GM19099 (cell line): ENCODE results near the gene TNFRSF18.

ENCODE experiments used
- POLR2A ChIP-seq: IDR thresholded peaks from 3 replicates; pipeline ENCODE4 v1.6.1; 2011; ENCODE audit warnings: low read depth; ENCODE audit not compliant: insufficient read length; ENCODE audit errors: extremely low read depth

TNFRSF18 gene

GRCh38 chr1:1199961-1200875 lies 6.2 kb downstream of the TNFRSF18 start:
- TF ChIP-seq POLR2A = peak; percentile 22

DNA sequence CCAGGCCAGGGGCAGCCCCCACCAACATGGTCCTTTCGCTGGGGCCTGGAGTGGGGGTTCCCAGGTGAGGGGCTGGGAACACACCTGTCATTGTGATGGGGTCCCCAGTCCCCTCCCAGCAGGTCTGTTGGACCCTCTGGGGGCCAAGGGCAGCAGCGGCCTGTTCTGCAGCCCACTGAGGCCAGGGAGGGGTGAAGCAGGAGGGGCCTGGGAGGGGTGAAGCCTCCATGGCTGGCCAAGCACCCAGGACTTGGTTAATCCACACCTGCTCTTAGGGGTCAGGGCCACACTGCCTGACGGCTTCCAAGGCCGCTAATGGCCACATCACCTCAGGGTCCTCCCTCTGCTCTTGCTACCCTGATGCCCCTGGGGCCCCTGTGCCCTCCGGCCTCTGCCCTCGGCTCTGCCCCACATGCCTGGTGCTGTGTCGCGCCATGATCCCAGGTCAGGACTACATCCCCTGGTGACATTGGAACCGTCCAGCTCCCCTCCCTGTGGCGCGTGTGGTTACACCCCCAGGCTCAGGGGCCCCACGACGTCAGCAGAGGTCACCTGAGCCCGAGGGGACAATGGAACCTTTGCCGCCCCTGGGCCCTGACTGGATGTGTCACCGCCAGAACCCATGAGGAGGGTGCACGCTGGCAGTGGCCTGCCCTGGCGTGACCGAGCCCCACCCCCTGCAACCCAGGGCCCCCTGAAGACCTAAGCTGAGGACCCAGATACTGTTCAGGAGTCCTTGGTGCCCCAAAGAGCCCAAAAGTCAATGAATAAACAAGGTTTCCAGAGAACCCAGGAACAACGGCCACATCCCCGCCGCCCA lies 7.0 kb downstream of the TNFRSF18 start:
- no peak for TF ChIP-seq POLR2A

DNA sequence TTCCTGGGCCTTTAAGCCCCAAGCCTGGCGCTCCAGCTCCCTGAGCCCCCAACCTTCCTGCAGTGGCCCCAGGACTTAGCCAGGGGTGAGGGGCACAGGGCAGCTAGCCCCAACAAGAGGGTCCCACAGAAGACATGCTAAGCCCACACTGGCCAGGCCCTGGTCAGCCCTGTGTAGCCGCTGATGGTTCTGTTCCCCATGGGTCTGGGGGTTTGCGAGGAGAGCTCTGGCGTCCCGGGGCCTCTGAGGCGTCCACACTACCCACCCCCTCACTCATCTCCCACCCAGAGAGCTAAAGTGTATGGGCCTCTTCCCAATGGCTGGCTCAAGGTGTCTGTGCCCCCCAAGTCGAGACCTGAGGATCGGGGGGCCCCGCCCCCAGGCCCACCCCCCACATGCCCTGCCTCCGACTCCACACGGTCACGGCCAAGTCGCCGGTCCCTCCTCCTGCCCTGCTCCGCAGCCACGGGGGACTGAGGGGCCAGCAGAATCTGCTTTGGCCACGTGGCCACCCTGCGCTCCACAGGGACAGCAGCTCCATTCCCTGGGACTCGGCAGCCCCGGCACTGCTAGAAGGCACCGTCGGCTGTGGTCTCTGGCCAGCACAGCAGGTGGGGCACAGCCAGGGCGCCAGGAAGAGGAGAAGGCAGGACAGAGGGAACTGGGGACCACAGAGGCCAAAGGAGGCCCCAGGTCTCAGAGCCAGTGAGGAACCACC lies 7.8 kb downstream of the TNFRSF18 start:
- no peak for TF ChIP-seq POLR2A

- no peak for TF ChIP-seq POLR2A
These were observed 8.6 kb downstream of the TNFRSF18 start for GRCh38 chr1:1197551-1198422.

DNA sequence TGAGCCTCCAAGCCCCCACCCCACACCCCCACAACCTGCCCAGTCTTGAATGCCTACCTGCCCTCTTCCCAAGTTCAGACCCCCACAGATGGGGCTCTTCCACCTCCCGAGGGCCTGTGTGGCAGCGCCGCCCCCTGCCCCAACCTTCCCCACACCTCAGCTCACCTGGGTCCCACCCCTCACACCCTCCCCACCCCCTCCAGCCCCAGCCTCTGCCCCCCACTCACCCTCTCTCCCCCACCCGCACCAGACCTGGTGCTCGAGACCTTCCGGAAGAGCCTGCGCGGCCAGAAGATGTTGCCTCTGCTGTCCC lies 9.2 kb downstream of the TNFRSF18 start:
- TF ChIP-seq POLR2A = no peak

- TF ChIP-seq POLR2A = no peak
These were observed 9.8 kb downstream of the TNFRSF18 start for GRCh38 chr1:1196431-1197187.

- TF ChIP-seq POLR2A = no peak
These were observed 11.7 kb downstream of the TNFRSF18 start for GRCh38 chr1:1194723-1195122.

DNA sequence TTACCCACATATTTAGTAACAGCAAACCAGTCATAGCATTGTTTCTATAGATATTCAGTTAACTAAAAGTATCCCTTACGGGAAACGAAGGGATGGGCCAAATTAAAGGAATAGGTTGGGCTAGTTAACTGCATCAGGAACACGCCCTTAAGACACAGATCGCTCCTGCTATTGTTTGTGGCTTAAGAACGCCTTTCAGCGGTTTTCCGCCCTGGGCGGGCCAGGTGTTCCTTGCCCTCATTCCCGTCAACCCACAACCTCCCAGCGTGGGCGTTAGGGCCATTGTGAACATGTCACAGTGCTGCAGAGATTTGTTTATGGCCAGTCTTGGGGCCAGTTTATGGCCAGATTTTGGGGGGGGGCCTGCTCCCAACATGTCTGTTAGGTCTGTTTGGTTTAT lies 14.7 kb downstream of the TNFRSF18 start:
- no peak for TF ChIP-seq POLR2A

- TF ChIP-seq POLR2A = no peak
These were observed 17.3 kb downstream of the TNFRSF18 start for GRCh38 chr1:1189111-1189510.

- no peak for TF ChIP-seq POLR2A
These were observed 18.5 kb downstream of the TNFRSF18 start for GRCh38 chr1:1187938-1188337.

- TF ChIP-seq POLR2A = no peak
These were observed 21.2 kb downstream of the TNFRSF18 start for GRCh38 chr1:1185101-1185765.

GRCh38 chr1:1183833-1184775 lies 22.3 kb downstream of the TNFRSF18 start:
- TF ChIP-seq POLR2A = no peak
